Activated T-cell treated with anti-CD3 and anti-CD28 coated beads for 24 hours (primary cell): ENCODE results near the gene SLPI.

Experiments
- DNase-seq: peaks from one replicate; pipeline ENCODE4 v3.0.0-alpha.2; 2020; ENCODE audit warnings: low read depth

SLPI gene

DNA sequence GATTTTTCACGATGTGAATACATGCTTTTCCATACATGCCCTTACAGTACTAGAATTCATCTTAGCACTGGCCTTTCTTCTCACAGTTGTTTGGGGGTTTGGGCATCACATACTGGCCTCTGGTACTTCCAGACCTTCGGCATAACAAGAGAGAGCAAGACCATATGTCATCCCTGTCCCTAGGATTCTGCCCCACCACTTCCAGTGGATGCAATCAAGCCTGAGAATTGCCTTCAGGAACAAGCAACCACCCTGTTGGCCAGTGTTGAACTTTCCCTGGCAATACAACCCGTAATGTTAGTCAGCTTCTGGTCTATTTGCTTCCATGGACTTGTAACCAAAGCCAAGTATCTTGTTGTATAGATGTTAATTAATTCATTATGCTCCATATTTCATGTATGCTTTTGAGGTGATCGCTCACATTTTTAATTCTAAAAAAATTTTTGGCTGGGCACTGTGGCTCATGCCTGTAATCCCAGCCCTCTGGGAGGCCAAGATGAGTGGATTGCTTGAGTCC, 15.4 kb upstream of the SLPI start:
- DNase-seq, result no peak

DNA sequence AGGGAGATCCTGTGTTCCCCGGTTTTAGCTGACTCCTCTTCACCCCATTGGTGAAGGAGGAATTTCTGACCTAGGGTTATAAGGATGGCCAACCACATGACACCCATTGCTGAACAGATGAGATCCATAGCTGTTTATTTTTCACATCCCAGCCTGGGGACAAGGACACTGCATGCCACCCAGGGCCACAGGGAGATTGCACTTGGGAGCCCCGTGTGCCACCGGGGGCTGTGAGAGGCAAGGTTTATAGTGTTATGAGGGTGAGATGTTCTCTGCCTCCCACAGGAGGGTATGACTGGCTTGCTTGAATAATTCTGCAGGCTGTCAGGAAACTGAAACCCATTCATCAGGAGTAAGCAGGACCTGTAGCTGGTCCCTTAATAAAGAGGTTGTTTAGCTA, 14.7 kb upstream of the SLPI start:
- DNase-seq, result no peak

DNA sequence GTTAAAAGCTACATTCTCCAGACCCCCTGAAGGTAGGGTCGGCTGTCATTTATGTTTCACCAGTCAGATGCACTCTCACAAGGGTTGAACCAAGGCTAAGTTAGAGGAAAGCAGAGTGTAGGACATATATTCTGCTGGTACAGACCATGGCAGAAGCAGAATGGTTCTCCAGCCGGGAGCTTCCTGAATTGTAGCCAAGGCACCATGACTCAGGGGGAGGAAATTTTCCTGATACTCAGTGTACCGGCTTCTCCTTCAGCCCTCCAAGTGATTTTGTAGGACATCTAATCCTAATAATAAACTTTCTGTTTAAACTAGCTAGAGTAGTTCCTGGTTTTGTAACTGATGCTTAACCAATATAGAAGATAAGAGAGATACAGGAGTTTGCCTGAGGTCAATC, 14.2 kb upstream of the SLPI start:
- no peak for DNase-seq

DNA sequence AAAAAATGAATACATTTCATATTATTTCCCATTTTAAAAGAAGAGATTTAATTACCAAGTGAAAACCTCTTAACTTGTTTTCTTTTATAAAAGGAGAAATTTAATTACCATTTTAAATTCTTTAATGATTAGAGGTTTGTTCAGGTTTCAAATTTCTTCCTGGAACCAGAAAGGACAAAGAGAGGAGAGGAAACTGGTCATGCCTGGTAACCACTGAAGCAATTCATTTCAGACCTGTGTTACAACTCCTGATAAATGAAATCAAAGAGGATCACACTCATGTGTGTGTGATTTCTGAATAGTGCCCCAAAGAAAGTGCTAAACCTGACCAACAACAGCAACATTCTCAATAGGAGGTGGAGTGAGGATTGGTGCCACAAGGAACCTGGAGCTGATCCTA, 12.6 kb upstream of the SLPI start:
- DNase-seq, result no peak

DNA sequence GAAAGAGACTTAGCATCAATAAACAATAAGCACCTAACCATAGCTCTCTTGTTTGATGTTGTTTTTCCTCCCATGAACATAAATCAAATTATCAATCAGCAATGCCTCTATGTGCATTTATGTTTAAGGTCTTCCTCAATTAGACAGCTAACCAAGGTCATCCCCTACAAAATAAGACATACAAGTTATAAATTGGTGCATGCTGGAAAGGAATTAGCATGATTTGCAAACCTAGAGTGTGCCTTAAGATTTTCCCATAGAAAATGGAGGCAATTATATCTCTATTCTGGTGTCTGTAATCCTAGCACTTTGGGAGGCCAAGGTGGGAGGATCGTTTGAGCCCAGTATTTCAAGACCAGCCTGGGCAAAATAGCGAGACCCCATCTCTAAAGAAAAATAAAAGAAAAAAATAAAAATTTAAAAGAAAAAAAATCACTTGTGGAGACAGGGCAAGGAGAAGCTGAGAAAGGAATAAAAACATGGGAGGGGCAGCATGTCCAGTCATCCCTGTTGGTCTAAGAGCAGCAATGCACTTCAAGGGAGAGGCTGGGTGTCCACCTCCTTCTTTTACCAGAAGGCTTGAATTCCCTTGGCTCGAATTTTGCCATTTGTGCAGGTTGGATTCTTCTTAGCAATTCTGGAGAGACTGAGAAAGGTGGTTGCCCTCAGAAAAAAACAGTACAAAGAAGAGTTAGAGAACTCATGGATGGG, 9.3 kb upstream of the SLPI start:
- no peak for DNase-seq

DNA sequence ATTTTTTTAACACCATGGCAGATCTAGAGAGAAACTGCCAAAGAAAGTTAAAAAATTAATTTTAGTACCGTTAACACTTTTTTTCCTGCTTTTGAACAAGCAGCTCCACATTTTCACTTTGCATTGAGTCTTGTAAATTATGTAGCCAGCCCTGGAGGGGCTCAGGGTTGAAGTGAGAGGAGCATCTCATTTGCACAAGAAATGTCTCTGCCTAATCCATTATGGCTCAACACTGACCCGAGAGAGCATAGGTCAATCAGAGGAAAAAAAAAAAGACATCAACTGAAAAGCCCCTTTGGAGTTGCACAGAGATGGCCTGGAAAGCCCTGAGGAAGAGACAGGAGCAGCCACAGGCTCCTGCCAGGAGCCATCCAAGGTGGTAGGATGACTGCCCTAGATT, 4.3 kb upstream of the SLPI start:
- DNase-seq, result no peak

DNA sequence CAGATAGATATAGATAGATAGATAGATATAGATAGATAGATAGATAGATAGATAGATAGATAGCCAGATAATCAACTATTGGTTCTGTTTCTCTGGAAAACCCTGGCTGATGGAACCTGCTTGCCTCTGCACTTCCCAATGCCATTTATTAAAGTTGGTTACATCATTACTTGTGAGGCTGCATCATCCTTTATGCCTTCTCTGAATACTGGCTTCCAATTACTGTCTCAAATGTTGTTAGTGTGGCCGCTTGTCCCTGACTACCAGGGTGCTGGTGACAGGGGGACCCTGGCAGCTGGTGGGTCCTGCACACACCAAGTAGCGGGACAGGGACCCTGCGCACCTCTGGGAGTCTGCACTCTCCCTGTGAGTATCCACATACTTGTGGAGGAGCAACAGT, 3.9 kb upstream of the SLPI start:
- no peak for DNase-seq

DNA sequence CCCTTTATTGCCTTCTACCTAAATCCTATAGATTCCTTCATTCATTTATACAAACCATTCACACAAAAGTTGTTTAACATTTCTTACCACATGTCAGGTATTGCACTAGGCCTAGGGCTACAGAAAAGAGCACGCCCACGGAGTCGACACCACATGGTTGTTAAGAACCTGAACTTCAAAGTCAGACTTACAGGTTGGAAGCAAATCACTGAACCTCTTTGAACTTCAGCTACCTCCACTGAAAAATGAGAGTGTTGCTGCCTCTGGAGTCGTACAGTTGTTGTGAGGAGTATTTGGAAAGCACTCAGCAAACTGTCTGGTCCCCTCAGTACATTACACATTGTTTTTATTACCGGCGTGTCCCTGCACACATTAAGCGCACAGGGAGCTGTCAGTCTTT, 3.3 kb upstream of the SLPI start:
- no peak for DNase-seq

DNA sequence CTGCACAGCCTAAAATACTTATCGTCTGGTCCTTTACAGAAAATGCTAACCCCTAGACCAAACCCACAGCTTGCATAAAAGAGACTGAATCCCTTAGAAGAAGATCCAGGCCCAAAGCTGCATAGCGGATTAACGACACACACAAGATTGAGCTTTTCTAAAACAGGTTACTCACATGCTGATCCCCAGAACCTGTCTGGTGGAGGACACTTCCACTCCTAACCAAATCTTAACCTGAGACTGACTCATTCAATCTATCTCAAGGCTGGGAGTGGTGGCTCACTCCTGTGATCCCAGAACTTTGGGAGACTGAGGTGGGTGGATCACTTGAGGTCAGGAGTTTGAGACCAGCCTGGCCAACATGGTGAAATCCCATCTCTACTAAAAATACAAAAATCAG, 2.8 kb upstream of the SLPI start:
- no peak for DNase-seq

DNA sequence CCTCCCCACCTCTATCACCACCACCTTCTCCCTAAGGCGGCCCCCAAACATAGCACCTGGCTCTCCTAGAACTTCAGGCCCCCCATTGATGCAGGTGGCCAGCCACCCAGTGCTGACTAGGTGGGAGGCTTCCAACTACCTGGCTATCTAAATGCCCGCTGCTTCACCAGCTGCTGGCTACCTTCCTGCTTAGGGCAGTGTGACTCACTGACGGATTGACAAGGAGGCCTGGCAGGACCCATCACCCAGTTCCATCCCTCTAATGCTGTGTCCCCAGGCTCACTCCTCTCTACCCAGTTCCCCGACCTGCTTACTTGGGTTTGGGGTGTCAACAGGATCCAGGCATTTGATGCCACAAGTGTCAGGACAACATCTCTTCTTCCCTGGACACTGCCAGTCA, 1.1 kb downstream of the SLPI start:
- no peak for DNase-seq

DNA sequence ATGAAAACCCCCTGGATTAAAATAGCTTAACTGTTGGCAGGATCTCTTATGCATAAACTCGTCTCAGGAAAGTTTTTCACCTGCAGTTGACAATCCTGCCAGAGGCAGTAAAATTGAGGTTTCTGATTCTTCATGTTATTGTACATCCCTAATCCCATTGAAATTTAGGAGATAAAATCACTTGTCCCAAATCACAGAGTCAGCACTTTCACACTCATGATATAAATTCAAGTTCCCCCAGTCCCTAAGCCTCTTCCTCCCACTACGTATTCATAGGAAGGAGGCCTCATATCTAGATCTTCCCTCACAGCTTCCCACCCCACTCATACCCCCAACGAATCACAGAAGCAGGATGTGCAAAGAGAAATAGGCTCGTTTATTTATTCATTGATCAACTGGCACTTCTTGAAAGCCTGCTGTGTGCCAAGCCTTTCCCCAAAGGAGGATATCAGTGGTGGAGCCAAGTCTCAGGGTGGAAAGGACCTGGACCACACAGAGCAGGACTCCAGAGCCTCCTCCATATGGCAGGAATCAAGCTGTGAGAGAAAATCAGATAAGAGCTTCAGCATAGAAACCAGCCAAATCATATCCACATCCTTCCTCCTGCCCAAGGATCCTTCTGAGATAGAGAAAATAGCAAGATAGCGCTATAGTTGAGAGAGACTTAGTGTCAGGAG, 2.3 kb downstream of the SLPI start:
- DNase-seq, result no peak

DNA sequence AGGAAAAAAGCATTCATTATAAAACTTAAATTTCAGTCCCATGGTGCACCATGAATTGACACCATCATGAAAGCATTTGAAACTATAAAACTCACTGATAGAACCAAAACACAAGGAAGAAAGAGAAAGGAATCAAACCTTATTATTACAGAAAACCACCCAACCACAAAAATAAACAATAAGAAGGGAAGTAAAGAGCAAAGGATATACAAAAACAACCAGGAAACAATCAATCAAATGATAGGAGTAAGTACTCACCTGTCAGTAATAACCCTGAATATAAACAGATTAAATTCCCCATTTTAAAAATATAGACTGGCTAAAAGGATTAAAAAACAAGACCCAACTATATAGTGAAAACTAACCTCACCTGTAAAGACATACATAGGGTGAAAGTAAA, 5.8 kb downstream of the SLPI start:
- DNase-seq, result no peak

DNA sequence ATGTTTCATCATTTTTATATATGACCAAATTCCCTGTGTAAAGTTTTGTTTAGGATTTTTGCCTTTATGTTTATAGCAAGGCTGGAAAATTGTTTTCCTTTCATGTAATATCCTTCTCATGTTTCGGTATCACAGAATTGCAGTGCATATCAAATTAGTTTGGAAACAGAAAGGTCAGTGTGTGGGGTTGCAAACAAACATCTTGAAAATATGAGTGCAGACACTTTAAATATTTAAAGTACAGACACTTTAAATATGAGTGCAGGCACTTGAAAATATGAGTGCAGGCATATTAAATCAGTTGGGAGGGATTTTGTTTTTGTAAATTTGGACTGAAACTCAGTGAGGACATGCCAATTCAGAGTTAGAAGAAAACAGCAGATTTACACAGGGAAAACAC, 6.5 kb downstream of the SLPI start:
- DNase-seq, result no peak

DNA sequence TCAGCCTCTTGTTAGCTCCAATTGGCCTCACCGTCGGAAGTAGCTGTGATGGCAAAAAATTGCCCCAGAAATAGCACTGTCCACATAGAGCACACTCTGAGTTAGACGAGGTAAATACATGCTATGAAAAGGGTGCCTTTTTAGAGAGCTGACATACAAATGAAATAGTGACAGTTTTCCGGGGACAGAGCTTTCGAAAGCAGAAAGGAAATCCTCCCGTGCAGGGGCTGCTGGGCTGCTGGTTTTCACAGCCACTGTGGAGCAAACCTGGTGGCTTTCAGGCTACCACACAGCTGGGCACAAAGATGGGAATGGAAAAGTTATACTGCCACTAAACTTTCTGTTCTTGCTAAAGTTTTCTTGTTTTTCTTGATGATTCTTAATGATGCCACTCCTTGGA, 8.3 kb downstream of the SLPI start:
- no peak for DNase-seq

DNA sequence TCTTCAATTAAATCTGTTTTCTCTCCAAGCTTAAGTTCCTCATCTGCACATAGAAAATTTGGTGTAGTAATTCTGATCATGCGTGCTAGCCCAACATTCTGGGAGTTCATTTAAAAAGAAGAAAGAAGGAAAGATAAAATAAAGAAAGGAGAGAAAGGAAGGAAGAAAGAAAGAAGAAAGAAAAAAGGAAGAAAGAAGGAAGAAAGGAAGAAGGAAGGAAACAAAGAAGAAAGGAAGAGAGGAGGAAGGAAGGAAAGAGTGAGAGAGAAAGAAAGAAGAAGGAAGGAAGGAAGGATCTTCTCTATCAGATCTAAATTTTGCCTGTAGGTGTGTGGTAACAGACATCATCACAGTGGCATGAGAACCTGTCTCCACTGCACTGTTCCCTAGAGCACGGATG, 16.2 kb downstream of the SLPI start:
- no peak for DNase-seq

DNA sequence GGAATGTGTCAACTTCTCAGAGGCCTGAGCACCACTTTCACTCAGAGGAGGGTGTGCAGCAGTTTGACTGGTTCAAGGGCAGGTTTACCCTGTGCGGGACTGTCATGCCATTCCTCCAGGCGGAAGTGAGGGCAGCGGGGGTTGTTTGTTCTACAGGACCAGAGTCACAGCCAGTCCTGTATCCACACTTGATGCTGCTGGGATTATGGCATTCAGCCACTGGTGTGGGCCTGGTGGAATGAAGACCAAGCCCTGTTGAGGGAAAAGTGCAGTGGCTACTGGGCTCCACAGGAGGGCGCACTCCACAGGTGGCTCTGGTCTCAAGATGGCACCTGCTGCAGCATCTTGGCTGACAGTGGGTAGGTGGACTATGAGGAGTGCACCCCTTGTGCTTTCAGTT, 18.4 kb downstream of the SLPI start:
- no peak for DNase-seq

DNA sequence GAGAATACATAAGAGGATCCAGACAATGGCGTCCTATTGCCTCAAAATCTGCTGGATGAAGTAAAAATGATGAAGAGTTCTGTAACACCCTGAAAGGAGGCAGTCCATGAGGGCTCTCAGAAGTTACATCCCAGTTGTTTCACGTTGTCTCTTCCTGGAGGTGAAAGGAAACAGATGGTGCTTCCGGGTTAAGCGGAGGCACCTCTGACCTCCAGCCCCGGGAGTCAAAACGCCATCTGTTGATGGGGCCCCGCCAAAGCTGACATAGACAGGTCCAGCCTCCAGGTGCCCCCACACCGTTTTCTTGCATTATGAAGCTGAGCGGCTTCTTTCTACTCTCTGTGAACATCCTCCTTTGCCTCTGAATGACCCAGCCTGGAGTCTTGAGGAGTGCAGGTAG, 23.7 kb downstream of the SLPI start:
- no peak for DNase-seq

DNA sequence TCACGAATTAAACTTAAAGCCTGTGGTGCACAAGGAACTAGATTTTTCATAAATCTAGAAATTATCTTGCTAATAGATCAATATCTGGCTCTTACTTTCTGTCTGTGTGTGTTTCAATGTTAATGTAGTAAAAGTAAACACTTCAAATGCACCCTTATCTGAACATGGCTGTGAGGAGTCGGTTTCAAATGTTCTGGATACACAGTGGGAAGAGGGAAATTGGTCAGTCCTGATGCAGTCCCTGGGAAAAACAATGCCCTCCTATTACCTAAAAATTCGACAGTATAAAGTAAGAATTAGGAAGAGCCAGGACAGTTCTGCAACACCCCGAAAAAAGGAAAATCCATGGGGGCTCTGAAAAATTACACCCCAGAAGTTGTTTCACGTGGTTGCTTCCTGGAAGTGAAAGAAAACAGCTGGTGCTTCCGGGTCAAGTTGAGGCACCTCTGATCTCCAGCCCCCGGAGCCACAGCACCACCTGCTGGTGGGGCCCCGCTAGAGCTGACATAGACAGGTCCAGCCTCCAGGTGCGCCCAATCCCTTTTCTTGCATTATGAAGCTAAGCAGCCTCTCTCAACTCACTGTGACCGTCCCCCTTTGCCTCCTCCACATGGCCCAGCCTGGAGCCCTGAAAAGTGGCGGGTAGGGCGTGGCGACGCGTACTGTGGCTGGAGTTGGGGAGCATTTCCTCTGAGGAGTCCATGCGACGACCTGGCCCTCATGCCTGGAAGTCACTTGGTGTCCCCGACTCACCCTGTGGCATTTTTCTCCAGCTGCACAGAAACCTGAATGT, 24.9 kb downstream of the SLPI start:
- peak; percentile 25 for DNase-seq

DNA sequence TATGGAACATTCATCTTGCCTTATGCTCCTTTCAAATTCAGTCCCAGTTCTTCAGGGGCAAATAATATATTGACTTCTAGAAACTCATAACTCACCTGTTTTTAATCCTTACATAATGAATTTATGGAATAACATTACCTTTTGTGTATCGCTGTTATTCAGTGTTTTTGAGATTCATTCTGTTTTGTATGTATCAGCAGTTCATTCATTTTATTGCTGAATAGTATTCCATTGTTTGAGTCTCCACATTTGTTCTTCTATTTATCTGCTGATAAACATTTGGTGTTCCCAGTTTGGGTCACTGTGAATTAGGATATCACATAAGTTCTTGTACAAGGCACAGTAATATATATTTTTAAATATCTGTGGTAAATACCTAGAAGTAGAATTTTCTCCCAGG, 28.1 kb downstream of the SLPI start:
- DNase-seq, result no peak

DNA sequence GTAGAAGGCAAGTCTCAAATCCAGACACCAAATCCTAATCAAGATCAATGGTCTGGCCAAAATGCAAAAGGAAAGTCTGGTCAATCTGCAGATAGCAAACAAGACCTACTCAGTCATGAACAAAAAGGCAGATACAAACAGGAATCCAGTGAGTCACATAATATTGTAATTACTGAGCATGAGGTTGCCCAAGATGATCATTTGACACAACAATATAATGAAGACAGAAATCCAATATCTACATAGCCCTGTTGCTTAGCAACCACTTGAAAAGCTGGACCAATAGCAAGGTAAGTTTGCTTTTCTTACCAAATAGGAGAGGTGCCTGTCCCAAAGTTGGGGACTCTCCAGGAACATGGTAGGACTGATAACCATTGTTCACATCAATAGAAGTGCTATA, 31.2 kb downstream of the SLPI start:
- no peak for DNase-seq

DNA sequence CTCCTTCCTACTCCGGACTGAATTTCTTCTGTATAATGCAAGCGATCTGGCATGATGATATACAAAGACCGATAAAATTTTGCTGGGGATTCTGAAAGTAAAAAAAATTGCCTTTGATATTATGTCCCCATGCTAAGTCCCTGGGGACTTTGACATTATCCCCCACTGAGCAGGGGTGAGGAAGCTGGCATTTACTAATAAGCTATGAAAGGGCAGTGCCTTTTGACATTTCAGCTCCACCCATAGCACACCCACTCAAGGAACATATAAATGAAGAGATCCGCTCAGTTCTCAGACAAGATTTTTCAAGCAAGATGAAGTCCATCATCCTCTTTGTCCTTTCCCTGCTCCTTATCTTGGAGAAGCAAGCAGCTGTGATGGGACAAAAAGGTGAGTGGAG, 33.3 kb downstream of the SLPI start, which contains the start of gene SEMG2:
Gene SEMG2, plus strand, starts transcription at position 298 of the 400 bp plus-strand sequence. Its CDS starts 17 bp downstream, at position 315.
- DNase-seq, result no peak

DNA sequence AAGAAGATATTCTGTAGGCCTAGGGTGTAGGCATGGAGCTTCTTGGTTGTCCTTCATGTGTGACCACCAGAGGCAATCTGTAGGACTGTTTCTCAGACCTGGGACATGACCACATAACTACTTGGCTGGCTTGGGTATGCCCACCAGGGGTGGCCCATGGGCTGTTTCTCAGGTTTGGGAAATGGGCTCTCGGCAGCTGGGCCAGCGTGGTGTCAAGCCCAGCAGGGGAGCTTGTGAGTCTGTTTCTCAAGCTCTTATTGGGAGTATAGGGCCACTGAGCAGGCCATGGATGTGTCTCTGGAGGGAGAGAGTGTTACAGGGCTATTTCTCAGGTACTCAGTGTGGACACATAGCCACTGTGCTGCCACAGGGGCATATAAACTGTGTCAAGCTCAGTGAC, 35.7 kb downstream of the SLPI start:
- DNase-seq, result no peak

DNA sequence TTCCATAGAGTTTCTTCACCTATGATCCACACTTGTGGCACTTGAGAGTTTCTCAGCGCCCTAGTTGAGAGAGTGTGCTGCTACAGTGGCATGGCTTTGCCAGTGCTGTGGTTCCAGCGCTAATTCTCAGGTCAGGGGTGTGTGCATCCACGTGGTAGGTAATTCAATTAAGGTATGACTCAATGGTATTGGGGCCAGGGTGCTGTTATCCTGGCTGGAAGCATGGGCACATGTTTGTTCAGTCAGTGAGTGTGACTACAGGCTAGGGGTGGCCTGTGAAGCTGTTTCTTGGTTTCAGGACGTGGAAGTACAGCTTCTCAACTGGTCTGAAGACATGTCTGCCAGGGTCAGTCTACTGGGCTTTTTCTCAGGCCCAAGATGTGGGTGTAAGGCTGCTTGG, 36.2 kb downstream of the SLPI start:
- DNase-seq, result no peak
